NCI-H128 (cell line): ENCODE data around the gene PTK7.
A peak's percentile ranks its signal among the peaks of the same experiment; 100 is the strongest.
"Not testable (repeated sequence)": the region's sequence is repeated elsewhere in the genome, so short reads cannot be mapped to it uniquely, and the experiment has no call there.

ENCODE experiments used
- DNase-seq: peaks from one replicate; lab custom pipeline; 2025; ENCODE audit not compliant: unreplicated experiment; lab: John Stamatoyannopoulos, UW

PTK7 gene

DNA sequence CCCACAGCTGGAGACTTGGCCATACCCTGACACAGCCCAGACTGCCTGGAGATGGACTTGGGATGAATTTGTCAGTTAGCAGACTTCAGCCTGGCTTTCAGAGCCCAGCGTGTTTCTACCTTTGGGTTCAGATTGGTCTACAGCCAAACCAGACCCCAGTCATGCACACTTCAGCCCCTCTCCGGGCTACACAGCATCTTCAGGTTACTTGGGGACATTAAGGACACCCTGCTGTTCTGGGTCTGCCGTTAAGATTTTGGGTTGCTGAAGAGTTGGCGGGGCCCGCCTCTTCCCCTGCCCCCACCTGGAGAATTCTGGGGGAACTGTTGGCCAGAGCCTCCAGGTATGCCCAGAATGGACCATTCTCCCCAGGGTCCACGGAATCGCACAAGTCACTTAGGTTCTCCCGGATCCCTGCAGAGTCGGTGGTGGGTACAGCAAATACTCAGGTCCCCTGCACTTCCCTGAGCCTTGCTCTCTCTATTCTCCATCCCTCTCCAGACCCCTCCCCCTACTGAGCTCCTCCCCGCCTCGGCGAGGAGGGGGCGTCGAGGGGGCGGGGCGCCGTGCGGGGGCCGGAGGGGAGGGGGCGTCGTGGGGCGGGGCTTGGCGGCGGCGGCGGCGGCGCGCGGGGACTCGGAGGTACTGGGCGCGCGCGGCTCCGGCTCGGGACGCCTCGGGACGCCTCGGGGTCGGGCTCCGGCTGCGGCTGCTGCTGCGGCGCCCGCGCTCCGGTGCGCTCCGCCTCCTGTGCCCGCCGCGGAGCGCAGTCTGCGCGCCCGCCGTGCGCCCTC, at the start of gene PTK7:
TSS of gene PTK7 (plus strand) at position 645 of the 794 bp plus-strand sequence. CDS start 175 bp downstream, outside the sequence.
- peak; percentile 86 for DNase-seq

DNA sequence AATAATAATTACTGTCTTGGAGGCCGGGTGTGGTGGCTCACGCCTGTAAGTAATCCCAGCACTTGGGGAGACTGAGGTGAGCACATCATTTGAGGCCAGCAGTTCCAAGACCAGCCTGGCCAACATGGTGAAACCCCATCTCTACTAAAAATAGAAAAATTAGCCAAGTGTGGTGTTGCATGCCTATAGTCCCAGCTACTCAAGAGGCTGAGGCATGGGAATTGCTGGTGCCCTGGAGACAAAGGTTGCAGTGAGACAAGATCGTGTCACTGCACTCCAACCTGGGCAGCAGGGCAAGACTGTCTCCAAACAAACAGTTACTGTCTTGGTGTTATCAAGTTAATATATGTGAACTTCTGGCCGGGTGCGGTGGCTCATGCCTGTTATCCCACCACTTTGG, 49.7 kb upstream of the PTK7 start:
- DNase-seq: no peak

DNA sequence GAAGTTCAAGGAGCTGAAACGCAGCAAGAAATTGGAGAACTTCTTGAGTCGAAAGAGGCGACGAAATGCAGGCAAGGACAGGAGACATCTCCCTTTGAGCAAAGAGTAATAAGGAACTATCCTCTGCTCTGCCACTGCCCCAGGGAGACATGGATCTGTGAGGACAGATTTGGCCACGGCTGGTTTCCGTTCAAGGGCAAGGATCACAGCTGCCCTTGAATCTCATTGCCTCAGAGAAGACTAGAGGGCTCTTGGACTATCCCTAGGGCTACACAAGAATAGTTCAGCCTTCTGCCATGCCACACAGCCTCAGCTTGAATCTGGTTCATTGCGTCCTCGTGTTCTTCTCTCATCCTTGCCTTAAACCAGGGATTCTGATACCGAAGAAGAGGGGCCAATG, 47.0 kb upstream of the PTK7 start:
- DNase-seq: no peak

DNA sequence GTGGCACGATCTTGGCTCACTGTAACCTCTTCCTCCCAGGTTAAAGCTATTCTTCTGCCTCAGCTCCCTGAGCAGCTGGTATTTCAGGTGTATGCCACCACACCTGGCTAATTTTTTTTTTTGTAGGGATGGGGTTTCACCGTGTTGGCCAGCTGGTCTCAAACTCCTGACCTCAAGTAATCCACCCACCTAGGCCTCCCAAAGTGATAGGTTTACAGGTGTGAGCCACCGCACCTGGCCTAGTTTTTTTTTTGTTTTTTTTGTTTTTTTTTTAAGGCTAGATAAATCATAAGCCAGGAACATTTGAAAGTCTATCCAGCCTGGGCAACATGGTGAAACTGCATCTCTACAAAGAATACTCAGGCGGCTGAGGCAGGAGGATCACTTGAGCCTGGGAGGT, 43.8 kb upstream of the PTK7 start:
- DNase-seq: no peak

DNA sequence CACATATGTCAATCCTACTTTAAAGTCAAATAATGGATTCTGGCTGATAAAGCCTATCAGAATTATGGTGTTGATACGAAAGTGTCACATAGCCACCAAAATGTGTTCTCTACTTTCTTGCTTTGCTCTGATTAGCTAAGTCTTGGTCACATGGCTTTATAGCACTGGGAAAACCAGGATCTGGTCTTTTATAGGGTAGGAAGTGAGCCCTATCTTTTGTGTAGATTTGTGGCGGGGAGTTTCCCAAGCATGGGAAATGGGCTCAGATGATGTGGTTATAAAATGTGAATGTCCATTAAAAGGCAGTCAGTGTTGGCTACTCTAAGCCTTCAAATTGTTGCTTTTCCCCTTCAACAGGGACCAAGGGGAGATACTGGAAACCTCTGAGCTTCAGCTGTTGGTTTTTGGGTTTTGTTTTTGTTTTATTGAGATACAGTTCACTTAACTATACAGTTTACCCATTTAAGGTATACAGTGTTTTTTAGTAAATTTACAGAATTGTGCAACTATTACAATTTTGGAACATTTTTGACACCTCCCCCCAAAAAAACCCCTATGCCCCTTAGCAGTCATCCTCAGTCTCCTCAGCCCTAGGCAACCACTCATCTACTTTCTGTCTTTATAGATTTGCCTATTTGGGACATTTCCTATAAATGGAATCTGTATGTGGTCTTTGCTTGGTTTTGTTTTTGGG, 42.5 kb upstream of the PTK7 start:
- no peak for DNase-seq

DNA sequence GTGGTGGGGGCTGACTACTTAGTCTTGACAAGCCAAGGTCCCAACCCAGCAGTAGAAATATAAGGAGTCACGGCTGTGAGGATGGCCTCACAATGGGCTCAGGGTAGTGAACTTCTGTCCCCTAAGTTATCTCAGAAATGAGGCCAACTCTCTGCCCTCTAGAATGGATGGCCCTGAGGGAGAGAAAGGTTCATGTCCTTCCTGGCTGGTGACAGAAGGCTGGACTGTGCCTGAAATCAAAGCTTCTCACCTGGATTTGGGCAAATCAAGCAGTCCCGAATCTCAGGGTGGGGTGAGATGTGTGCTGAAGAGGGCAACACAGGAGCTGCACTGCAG, 42.0 kb upstream of the PTK7 start:
- no peak for DNase-seq

DNA sequence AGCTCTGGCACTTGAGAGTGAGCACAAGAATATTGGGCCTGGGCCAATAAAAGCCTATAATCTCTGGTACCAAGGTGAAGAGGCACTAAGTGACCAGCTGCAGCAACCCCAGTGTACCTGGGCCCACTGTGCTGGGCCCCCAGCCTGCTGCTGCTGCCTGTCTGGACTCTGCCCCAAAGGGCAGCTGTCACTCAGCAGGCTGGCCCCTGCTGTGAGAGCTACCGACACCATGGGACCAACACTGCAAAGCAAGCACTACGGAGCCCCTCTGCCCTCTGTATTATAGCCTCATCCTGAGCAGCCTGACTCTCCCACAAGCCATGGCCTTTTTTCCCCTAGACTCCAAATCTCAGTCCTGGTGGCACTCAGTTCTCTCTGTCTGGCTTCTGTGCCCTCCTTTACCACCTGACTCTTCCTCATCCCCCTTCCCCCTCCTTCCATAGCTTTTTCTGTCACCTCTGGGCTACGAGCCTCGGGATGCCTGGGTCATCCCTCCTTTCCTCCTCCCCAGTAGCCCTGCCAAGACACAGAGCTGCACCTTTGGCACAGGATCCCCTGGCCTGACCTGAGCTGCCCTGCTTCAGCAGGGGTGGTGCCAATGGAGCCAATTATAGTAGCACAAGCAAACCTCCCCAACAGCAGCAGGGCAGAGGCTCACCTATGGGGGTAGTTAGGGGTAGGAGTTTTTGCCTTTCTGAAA, 40.5 kb upstream of the PTK7 start:
- DNase-seq: no peak

DNA sequence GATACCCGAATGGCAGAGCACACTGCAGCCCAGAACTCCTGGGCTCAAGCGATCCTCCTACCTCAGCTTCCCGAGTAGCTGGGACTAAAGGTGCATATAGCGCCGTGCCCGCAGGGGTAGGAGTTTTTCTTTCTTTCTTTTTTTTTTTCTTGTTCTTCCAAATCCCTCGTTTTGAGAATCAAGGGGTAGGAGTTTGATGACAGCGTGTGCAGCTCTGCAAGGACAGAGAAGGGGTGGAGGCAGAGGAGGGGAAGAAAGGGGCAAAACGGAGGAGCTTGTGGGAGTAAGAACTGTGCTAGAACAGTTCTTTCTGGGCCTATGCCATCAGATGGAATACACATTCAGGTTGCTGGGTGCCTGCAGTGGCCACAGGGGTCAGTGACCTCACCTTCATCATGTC, 39.4 kb upstream of the PTK7 start:
- DNase-seq: no peak

DNA sequence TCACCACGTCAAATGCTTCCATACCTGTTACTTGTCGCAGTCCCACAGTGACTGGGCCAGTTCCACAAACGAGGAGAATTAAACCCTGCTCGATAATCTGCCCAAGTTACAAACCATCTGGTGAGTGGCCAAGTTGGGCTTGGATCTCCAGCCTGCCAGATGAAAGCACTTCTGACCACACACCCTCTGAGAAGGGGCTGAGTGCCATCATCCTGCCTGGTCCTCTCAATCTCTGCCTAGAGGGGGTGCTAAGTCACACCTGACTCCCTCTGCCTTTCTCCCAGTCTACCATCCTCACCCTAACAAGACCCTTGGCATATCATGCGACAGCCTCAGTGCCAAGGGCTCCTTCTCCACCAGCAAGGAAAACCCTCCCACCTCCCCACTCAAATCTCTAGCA, 38.9 kb upstream of the PTK7 start:
- DNase-seq: no peak

DNA sequence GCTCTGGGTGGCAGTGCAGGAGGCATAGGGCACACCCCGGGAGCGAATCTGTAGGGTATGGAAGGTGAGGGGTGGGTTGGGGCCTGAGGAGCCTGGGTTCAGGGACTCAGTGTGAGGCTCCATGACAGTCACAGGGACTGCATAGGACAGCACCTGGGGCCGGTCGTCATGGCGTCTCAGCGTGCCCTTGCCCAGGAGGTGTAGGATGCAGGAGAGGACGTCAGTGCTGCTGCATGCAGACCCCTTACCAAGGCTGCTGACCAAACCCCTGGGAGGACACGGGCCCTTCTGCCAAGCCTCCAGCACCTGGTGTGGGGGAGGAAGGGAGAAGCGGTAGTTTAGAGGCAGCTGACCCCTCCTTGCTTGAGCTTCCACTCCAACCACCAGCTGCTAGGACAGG, 38.4 kb upstream of the PTK7 start:
- DNase-seq: no peak

DNA sequence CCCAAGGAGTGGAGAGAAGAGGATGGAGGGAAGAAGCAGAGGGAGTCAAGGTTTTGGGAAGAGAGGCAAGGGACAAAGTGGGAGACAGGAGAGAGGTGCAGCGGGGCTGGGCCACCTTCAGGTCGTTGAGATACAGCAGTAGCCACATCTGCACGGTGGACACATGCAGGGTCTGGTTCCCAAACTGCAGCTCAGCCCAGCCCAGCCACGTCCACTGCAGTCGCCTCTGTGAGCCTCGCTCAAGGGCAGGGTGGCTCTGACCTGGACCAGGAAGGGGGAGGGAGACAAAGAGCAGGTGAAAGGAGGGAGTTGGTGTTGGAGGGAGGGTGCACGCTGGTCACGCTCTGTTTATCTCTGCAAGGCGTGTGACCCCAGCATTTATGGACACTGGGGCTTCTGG, 37.4 kb upstream of the PTK7 start:
- DNase-seq: no peak

DNA sequence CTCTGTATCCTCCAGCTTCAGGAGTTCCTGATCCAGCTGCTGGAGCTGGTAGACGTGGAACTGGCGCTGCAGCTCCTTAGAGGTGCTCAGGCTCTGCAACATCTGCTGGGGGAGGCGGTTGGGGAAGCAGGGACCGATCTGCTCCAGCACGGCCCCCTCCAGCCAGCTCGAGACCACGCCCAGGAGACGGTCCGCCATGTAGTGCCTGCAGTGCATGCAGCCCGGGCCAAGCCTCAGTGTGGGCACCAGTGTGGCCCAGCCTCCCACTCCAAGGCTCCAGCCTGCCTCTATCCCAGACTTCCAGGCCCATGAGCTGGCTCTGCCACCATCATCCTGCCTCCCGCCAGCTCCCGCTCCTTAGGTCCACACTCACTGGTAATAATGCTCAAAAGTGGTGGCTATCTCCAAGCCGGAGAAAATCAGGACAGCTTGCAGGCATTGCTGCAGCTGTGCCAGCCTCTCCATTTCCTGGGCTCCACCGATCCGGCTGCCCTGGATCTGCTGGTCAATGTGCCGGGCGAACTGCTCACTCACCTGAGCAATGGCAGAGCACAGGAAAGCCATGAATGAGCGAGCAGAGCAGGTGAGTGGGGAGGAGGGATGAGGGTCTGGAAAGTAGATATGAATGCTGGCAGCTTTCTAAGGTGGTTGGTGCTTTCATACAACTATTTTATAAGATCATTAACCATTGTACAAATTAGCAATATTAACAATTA, 35.4 kb upstream of the PTK7 start:
- DNase-seq: no peak

DNA sequence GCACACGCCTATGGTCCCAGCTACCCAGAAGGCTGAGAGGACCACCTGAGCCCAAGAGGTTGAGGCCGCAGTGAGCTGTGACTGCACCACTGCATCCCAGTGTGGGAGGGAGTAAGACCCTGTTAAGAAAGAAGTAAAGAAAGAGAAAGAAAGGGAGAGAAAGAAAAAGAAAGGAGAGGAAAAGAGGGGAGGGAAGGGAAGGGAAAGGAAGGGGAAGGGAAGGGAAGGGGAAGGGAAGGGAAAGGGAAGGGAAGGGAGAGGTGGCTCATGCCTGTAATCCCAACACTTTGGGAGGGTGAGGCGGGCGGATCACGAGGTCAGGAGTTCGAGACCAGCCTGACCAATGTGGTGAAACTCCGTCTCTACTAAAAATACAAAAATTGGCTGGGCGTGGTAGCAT, 34.6 kb upstream of the PTK7 start:
- DNase-seq: not testable (repeated sequence)

DNA sequence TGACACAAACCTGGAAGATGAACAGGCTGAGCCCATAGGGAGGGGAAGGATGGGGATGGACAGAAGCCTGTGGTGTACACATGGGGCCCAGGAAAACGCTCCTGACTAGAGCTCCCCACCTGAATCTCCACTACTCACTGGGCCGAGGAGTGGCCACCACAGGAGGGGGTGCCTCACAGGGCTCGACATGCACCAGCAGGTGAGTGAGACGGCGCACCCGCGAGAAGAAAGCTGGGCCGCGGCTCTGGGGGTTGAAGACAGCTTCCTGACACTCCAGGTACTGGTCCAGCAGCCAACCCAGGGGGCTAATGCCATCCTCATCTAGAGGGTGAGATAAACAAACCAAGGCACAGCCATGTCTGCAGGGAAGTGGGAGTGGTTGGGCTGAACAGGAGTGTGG, 32.8 kb upstream of the PTK7 start:
- no peak for DNase-seq

DNA sequence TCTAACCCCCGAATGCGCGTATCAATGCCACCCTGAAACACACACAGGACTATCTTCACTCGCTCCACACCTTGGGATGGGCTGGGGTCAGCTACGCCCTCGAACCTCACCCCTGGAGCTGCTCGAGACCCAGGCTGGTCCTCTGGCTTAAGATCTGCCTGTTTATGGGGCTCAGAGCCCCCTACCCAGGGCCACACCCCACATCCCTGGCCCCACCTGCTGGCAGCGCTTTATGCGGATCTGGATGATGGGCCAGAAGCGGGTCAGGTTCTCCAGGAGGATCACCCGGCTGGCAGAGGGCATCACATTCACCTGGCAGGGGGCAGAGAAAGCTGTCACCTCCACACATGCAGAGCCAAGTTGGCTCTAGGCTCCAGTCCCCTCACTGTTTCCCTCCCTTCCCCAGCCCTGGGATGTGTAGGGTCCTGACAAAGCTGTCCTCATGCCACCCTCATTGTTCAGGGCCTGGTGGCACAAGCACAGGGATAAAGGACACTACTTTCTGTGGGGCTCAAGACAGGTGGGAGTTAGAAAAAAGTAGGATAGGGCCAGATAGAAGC, 30.7 kb upstream of the PTK7 start:
- DNase-seq: no peak

DNA sequence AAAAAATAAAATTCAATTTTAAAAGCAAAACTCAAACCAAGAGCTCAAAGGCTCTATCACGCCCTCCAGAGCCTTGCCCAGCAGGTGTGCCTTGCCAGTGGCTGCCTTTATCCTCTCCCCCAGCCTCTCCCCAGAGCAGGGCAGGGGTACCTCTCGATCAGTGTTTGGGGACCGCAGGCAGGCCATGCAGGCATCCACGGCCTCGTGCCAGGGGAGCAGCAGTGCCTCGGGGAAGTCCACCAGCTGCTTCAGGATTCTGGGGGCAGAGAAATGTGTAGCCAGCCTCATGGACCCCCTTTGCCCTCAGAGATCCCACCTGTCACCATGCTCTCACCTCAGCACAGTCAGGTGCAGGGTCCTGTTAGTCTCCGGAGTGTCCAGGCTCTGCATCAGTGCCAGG, 28.1 kb upstream of the PTK7 start:
- no peak for DNase-seq

DNA sequence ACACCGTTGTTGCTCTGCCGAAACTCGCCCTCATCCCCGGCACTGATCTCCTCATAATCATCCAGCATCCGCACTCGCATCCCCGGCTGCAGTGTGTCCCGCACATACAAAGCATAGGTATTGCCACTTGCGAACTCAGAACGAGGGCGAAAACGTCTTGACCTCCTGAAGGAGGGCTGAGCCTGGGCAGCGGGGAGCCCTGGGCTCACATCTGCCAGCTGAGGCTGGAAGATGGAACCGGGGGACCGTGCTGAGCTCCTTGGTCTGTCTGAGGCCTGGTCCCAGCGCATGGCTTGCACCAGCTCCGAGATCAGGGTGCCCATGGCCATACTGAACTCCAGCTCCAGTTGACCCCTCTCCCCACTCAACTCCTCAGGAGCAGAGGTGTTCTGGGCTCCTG, 25.1 kb upstream of the PTK7 start:
- DNase-seq: no peak

DNA sequence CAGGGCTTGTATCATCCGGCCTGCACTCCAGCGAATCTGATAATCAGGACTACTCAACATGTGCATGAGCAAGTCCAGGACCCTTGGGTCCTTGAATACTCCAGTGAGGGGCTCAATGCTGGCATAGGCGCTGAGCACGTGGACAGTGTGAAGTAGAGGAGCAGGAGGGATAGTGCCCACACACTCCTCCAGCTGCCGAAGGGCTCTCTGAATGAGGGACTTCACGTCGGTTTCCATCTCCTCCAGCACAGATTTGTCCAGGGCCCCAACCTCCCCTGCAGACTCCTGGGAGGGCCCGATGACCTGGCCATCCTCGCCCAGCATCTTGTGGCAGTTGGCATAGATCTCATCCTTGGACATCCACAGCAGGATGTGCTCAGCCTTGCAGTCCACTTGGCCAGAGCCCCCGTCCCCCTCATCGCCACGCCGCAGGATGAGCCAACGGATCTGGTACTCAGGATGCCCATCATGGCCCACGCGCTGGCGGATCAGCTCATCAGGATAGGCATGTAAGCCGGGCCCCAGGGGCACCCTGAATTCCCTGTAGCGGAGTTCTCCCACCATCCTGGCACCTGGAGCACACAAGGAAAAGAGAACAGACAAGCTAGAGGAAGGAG, 23.8 kb upstream of the PTK7 start:
- no peak for DNase-seq

DNA sequence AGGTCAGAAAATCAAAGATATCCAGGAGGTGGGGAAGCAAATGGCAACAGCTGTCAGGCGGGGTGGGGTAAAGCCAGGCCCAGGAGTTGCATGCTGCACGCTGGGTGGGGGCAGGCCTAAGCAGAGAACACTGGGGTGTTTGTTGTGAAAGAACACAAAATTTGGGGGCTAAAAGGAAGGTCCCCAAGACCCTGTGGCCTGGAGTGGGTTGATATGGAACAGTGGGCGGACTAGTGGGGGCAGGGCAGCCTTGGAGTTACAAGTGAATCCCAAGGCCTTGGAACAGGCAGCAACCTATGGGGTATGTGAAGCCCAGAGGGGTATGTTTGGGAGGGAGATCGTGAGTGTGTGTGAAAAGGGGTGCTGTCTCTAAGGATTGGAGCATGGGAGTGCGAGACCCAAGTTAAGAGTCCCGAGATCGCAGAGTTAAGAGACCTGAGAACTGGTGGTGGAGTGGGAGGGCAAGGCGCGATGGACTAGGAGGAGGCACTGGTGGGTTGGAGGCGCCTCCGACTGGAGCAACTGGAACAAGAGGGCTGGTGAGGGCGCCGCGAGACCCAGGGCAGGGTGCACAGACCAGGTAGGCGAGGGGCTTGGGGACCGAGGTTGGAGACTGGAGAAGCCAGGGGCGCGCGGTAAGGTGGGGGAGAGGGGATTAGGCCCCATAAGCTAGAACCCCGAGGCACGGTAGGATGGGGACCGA, 23.1 kb upstream of the PTK7 start:
- no peak for DNase-seq

DNA sequence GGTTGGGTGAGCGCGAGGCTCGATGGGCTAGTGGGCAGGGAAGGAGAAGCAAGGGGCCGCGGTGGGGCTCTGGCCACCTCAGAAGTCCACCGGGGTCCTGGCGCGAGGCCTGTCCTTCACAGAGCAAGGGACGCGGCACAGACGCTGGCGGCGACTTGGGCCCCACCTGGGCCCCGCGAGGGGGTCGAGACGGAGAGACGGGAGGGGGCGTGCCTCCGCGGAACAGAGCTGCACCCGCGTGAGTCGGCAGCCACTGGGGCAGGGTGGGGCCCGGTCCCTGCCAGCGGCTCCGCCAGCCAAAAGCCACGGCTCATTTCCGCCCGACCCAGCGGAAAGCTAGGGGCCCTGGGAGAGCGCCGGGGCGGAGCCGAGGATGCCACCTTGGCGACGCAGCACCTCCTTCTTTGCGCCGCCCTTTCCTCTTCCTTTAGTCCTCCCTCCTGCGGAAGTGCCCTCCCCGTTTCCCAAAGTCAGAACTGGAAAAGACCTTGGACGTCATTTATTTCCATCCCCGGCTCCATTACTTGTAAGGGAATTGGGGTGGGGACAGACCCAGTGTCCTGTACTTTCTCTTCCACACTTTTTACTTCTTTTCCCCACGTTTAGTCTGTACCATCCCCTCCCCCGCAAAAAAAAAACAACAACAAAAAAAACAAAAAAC, 22.4 kb upstream of the PTK7 start, which contains the start of gene CUL7:
TSS of gene CUL7 (minus strand) at position 307 of the 661 bp plus-strand sequence. CDS start 1,063 bp downstream, outside the sequence.
- peak; percentile 92 for DNase-seq
